Measurements from ENCODE around the gene SAP30BP. TPM values are rescaled to one million over a fixed set of nuclear protein-coding genes. Genes with fewer than 3 reads are reported as not detected.
A peak's percentile ranks its signal among the peaks of the same experiment; 100 is the strongest.

Gene SAP30BP
- total RNA-seq, 5 donors from 2014 or later (not counting 1 experiment from before 2014, with no cell fraction given): 124 to 191 (median 128) TPM

DNA sequence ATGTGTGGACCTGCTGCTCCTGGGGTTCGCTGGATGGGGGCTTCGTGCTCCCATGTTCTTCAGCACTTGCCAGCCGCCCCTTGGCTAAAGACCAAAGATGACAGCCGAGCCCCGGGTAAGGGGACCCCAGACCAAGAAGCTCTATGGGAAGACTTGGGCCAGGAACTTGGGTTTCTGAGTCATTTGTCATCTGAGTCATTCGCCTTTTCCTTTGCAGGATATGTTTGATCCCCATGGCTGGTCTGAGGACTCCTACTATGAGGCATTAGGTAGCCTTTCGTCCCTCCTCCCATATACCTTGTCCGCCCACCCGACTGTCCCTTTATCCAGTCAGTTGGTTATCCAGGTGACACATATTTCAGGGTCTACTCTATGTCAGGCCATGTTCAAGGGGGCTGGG, 36.5 kb downstream of the SAP30BP start:
- no peaks in the 10 kb centered on the region for H3K27me3 ChIP-seq (replicated peaks in 1 of 2; ENCODE audit: control insufficient read depth in 2 of 2, extremely low read depth in 1 of 2, insufficient read depth in 2 of 2, low read length in 1 of 2)
- no peaks in the 10 kb centered on the region for H3K9me3 ChIP-seq
- DNase-seq: no peak
- Mint-ChIP-seq H3K27ac (no peak overlapping the region), H3K4me3 (no peak overlapping the region), H3K9me3 (no peaks in the 10 kb centered on the region), H3K27me3 (no peaks in the 10 kb centered on the region), H3K36me3 (peaks cover 66% of the 10 kb centered on the region), H3K4me1 (no peaks in the 10 kb centered on the region)
- WGBS (ENCODE audit: insufficient coverage): 97% methylated on average over 8 of the region's 9 CpGs
- H3K27ac ChIP-seq (ENCODE audit: low read length): no peak overlapping the region
- ATAC-seq (replicated peaks in 1 of 4): no peak
- H3K36me3 ChIP-seq (ENCODE audit: control insufficient read depth in 2 of 2, extremely low read depth in 1 of 2, insufficient read depth in 1 of 2, low read length in 1 of 2): peaks cover 23 to 96% of the 10 kb centered on the region in 2 donors
- no peaks in the 10 kb centered on the region for H3K4me1 ChIP-seq (ENCODE audit: control insufficient read depth in 1 of 2, extremely low read depth in 1 of 2, insufficient read depth in 2 of 2, low read length in 2 of 2)
- ChIA-PET POLR2A (no interaction called here), CTCF (interaction anchor here in 1 of 2 donors (0.9 to 1.0 kb wide), 2 partner anchors 16 to 44 kb away, joined by 3 to 5 read pairs; no protein-coding TSS in a partner anchor)
- H3K4me3 ChIP-seq (ENCODE audit: control insufficient read depth in 1 of 2, extremely low read depth in 1 of 2, low read length in 1 of 2): no peak overlapping the region

DNA sequence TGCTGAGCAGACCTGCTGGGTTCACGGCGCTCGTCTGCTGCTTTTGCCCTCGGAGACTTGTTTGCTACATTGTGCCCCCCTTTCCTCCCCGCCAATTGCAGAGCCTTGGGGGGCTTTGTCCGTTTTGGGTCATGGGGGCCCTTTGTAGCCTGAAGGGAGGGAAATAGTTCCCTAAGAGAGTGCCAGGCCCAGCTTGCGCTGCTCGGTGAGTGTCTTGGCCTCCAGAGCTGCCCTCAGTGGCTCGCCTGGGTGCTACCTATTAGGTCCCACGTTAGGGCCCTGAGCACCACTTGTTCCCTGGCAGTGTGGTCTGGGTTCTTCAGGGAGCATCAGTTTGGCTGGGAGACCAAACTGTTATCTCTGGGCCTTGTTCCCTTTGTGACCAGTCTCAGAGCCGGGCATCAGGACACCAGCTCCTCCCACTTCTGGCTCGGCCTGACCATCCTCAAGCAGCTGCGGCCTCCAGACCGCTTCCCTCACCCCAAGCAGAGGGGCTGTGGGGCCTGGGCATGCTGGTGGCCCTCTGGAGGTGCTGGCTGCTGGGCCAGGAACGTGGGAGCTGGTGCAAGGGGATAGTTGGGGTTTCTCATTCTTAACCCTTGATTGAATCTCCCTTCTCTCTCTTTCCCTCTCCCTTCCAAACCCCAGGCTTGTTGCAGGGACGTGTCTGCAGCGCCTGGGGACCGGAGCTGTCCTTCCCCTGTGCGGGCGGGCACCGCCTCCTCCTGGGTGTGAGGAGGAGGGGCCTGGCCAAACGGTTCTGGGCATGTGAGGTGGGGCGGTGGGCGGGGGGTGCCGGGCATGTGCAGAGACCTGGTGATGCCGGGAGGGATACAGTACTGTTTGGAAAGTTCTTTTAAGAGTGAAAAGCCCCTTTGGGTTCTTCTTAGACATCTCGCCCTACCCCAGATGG, 38.1 kb downstream of the SAP30BP start:
- Mint-ChIP-seq H3K36me3 (peaks cover 62% of the 10 kb centered on the region), H3K4me1 (no peaks in the 10 kb centered on the region), H3K4me3 (no peak overlapping the region), H3K27me3 (no peaks in the 10 kb centered on the region), H3K27ac (no peak overlapping the region), H3K9me3 (no peaks in the 10 kb centered on the region)
- ChIA-PET CTCF (no interaction called here), POLR2A (interaction anchor here in 1 of 2 donors (0.5 kb wide), 1 partner anchor 28 kb away, joined by 6 read pairs; no protein-coding TSS in a partner anchor)
- Histone ChIP-seq H3K36me3 (ENCODE audit: control insufficient read depth in 2 of 2, extremely low read depth in 1 of 2, insufficient read depth in 1 of 2, low read length in 1 of 2) (peaks cover 25 to 82% of the 10 kb centered on the region in 2 donors), H3K27ac (ENCODE audit: low read length) (no peak overlapping the region), H3K27me3 (replicated peaks in 1 of 2; ENCODE audit: control insufficient read depth in 2 of 2, extremely low read depth in 1 of 2, insufficient read depth in 2 of 2, low read length in 1 of 2) (no peaks in the 10 kb centered on the region), H3K4me3 (ENCODE audit: control insufficient read depth in 1 of 2, extremely low read depth in 1 of 2, low read length in 1 of 2) (no peak overlapping the region), H3K9me3 (no peaks in the 10 kb centered on the region), H3K4me1 (ENCODE audit: control insufficient read depth in 1 of 2, extremely low read depth in 1 of 2, insufficient read depth in 2 of 2, low read length in 2 of 2) (no peaks in the 10 kb centered on the region)
- WGBS (ENCODE audit: insufficient coverage): 94% methylated on average over 8 of the region's 27 CpGs
- DNase-seq: no peak
- ATAC-seq (replicated peaks in 1 of 4): no peak

DNA sequence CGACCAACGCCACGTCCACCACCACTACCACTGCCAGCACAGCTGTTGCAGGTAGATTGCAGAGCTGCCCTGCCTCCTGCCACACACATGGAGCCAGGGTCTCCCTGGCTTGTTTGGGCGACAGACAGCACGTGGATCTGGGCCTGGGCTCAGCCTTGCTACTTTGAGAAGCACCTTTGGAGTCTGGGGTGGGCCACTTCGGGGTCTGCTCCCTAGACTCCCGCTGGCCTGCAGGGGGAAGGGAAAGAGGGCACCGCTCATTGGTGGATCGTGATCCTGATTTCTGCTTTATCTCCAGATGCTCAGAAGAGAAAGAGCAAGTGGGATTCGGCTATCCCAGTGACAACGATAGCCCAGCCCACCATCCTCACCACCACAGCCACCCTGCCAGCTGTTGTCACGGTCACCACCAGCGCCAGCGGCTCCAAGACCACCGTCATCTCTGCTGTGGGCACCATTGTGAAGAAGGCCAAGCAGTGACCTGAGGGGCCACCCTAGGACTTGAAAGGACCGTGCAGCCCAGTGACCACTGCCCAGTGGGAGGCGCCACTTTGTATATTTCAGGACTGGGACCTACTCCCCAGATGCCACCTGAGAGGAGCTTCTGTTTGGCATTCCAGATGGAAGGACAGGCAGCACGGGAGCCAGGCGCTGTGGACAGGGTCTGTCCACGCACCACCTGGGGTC, 39.0 kb downstream of the SAP30BP start:
- no peaks in the 10 kb centered on the region for H3K27me3 ChIP-seq (replicated peaks in 1 of 2; ENCODE audit: control insufficient read depth in 2 of 2, extremely low read depth in 1 of 2, insufficient read depth in 2 of 2, low read length in 1 of 2)
- no peak for ATAC-seq (replicated peaks in 1 of 4)
- H3K36me3 Mint-ChIP-seq: peaks cover 52% of the 10 kb centered on the region
- H3K4me1 Mint-ChIP-seq: no peaks in the 10 kb centered on the region
- CTCF ChIA-PET: no interaction called here
- H3K36me3 ChIP-seq (ENCODE audit: control insufficient read depth in 2 of 2, extremely low read depth in 1 of 2, insufficient read depth in 1 of 2, low read length in 1 of 2): peaks cover 25 to 73% of the 10 kb centered on the region in 2 donors
- no peak overlapping the region for H3K27ac Mint-ChIP-seq
- H3K4me3 ChIP-seq (ENCODE audit: control insufficient read depth in 1 of 2, extremely low read depth in 1 of 2, low read length in 1 of 2): no peak overlapping the region
- H3K4me3 Mint-ChIP-seq: no peak overlapping the region
- no peaks in the 10 kb centered on the region for H3K9me3 Mint-ChIP-seq
- no peak overlapping the region for H3K27ac ChIP-seq (ENCODE audit: low read length)
- no peaks in the 10 kb centered on the region for H3K9me3 ChIP-seq
- no peak for DNase-seq
- no peaks in the 10 kb centered on the region for H3K27me3 Mint-ChIP-seq
- POLR2A ChIA-PET: no interaction called here
- H3K4me1 ChIP-seq (ENCODE audit: control insufficient read depth in 1 of 2, extremely low read depth in 1 of 2, insufficient read depth in 2 of 2, low read length in 2 of 2): no peaks in the 10 kb centered on the region
- 96% methylated on average over 13 of the region's 20 CpGs for WGBS (ENCODE audit: insufficient coverage)

DNA sequence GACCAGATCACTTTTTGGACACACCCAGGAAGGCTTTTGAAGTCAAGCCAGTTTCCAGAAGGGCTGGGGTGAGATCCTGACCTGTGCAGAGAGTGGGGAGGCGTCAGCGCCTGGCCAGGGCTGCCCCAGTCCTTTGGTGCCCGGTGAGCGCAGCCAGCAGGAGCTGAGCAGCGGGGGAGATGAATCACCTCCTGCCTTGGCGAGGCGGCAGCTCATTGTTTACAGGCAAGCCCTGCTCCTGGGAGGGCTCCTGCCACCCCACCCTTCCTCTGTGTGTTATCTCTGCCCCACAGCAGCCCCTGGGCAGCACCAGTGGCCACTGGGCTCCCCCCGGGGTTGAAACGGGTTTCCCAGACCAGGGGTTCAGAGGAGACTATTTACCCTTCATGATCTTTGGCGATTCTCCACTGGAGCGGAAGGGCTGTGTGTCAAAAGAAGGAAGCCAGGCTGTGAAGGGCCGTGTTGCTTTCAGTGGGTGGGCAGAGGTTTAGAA, 40.0 kb downstream of the SAP30BP start:
- H3K4me1 ChIP-seq (ENCODE audit: control insufficient read depth in 1 of 2, extremely low read depth in 1 of 2, insufficient read depth in 2 of 2, low read length in 2 of 2): no peaks in the 10 kb centered on the region
- POLR2A ChIA-PET: no interaction called here
- H3K27ac ChIP-seq (ENCODE audit: low read length): no peak overlapping the region

DNA sequence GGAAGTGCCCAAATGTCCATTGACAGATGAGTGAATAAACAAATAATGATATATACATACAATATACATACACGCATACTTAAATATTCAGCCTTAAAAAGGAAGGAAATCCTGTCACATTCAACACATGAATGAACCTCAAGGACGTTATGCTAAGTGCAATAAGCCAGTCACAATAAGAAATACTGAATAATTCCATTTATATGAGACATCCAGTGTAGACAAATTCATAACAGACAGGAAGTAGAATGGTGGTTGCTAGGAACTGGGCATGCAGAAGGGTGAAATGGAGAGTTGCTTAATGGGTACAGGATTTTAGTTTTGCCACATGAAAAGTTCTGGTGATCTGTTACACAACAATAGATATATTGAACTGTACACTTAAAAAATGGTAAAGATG, 45.3 kb downstream of the SAP30BP start:
- Histone ChIP-seq H3K4me3 (ENCODE audit: control insufficient read depth in 1 of 2, extremely low read depth in 1 of 2, low read length in 1 of 2) (no peak overlapping the region), H3K27ac (ENCODE audit: low read length) (no peak overlapping the region), H3K4me1 (ENCODE audit: control insufficient read depth in 1 of 2, extremely low read depth in 1 of 2, insufficient read depth in 2 of 2, low read length in 2 of 2) (no peaks in the 10 kb centered on the region), H3K9me3 (no peaks in the 10 kb centered on the region), H3K36me3 (ENCODE audit: control insufficient read depth in 2 of 2, extremely low read depth in 1 of 2, insufficient read depth in 1 of 2, low read length in 1 of 2) (peaks cover 3 to 10% of the 10 kb centered on the region in 2 donors), H3K27me3 (replicated peaks in 1 of 2; ENCODE audit: control insufficient read depth in 2 of 2, extremely low read depth in 1 of 2, insufficient read depth in 2 of 2, low read length in 1 of 2) (peaks cover 0 to 24% of the 10 kb centered on the region in 2 experiments)
- WGBS (ENCODE audit: insufficient coverage): no CpG with 5 or more reads among the region's 2 CpGs
- no peak overlapping the region for H3K4me3 Mint-ChIP-seq
- DNase-seq (no peak), ATAC-seq (replicated peaks in 1 of 4) (no peak)
- no peak overlapping the region for H3K27ac Mint-ChIP-seq
- no peaks in the 10 kb centered on the region for H3K9me3 Mint-ChIP-seq
- H3K27me3 Mint-ChIP-seq: peaks cover 3 to 16% of the 10 kb centered on the region in 2 donors
- peaks cover 14% of the 10 kb centered on the region for H3K36me3 Mint-ChIP-seq
- POLR2A ChIA-PET: no interaction called here
- H3K4me1 Mint-ChIP-seq: no peaks in the 10 kb centered on the region
- CTCF ChIA-PET: no interaction called here

More for the DNA sequence above, 40.0 kb downstream of the SAP30BP start:
- no peaks in the 10 kb centered on the region for H3K27me3 Mint-ChIP-seq
- CTCF ChIA-PET: no interaction called here
- H3K36me3 ChIP-seq (ENCODE audit: control insufficient read depth in 2 of 2, extremely low read depth in 1 of 2, insufficient read depth in 1 of 2, low read length in 1 of 2): peaks cover 20 to 63% of the 10 kb centered on the region in 2 donors
- H3K4me3 ChIP-seq (ENCODE audit: control insufficient read depth in 1 of 2, extremely low read depth in 1 of 2, low read length in 1 of 2): no peak overlapping the region
- 80% methylated on average over 9 of the region's 12 CpGs for WGBS (ENCODE audit: insufficient coverage)
- DNase-seq (no peak), ATAC-seq (replicated peaks in 1 of 4) (no peak)
- H3K27me3 ChIP-seq (replicated peaks in 1 of 2; ENCODE audit: control insufficient read depth in 2 of 2, extremely low read depth in 1 of 2, insufficient read depth in 2 of 2, low read length in 1 of 2): no peaks in the 10 kb centered on the region
- H3K9me3 ChIP-seq: no peaks in the 10 kb centered on the region
- no peaks in the 10 kb centered on the region for H3K4me1 Mint-ChIP-seq
- H3K9me3 Mint-ChIP-seq: no peaks in the 10 kb centered on the region
- H3K36me3 Mint-ChIP-seq: peaks cover 45% of the 10 kb centered on the region
- no peak overlapping the region for H3K4me3 Mint-ChIP-seq
- no peak overlapping the region for H3K27ac Mint-ChIP-seq

DNA sequence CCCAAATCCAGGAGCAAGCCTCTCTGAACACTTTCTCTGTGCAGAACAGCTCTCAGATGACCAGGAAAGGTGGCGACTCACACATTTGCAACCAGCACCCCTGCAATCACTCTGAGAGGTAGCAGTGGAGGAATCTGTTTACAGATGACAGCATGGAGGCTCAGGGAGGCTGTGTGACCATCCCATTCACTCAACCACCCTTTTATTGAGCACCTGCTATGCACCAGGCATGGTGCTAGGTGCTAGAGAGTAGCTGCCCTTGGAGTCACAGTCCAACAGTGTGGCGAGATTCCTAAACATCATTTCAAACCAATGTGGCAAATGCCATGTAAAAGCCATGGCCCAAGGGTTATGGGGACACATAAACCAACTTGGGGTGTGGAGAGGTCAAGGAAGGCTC, 52.6 kb downstream of the SAP30BP start:
- no peaks in the 10 kb centered on the region for H3K9me3 ChIP-seq
- no peak for ATAC-seq (replicated peaks in 1 of 4)
- peaks cover 0 to 12% of the 10 kb centered on the region in 2 experiments for H3K4me1 ChIP-seq (ENCODE audit: control insufficient read depth in 1 of 2, extremely low read depth in 1 of 2, insufficient read depth in 2 of 2, low read length in 2 of 2)
- H3K27ac ChIP-seq (ENCODE audit: low read length): no peak overlapping the region
- DNase-seq: no peak
- WGBS (ENCODE audit: insufficient coverage): no CpG with 5 or more reads among the region's 2 CpGs
- H3K4me3 ChIP-seq (ENCODE audit: control insufficient read depth in 1 of 2, extremely low read depth in 1 of 2, low read length in 1 of 2): no peak overlapping the region
- H3K27me3 ChIP-seq (replicated peaks in 1 of 2; ENCODE audit: control insufficient read depth in 2 of 2, extremely low read depth in 1 of 2, insufficient read depth in 2 of 2, low read length in 1 of 2): peaks cover 0 to 61% of the 10 kb centered on the region in 2 experiments
- ChIA-PET POLR2A (no interaction called here), CTCF (interaction anchor here in 1 of 2 donors (0.6 kb wide), 1 partner anchor 477 kb away, joined by 3 read pairs; no protein-coding TSS in a partner anchor)
- Mint-ChIP-seq H3K4me3 (peak overlapping the region; percentile 70 to 82 (median 76)), H3K27me3 (peaks cover 0 to 18% of the 10 kb centered on the region in 2 donors), H3K36me3 (no peaks in the 10 kb centered on the region), H3K27ac (no peak overlapping the region), H3K4me1 (peaks cover 3 to 8% (median 6%) of the 10 kb centered on the region in 3 donors), H3K9me3 (no peaks in the 10 kb centered on the region)
- no peaks in the 10 kb centered on the region for H3K36me3 ChIP-seq (ENCODE audit: control insufficient read depth in 2 of 2, extremely low read depth in 1 of 2, insufficient read depth in 1 of 2, low read length in 1 of 2)

Data from T-cell (primary cell).